ENCODE data around the gene PSME1. TPM values are rescaled to one million over a fixed set of nuclear protein-coding genes. Genes with fewer than 3 reads are reported as not detected.
A peak's percentile ranks its signal among the peaks of the same experiment; 100 is the strongest.

The PSME1 gene
- total and polyA plus RNA-seq, 4 donors, result 63.3 to 237 (median 101) TPM

DNA sequence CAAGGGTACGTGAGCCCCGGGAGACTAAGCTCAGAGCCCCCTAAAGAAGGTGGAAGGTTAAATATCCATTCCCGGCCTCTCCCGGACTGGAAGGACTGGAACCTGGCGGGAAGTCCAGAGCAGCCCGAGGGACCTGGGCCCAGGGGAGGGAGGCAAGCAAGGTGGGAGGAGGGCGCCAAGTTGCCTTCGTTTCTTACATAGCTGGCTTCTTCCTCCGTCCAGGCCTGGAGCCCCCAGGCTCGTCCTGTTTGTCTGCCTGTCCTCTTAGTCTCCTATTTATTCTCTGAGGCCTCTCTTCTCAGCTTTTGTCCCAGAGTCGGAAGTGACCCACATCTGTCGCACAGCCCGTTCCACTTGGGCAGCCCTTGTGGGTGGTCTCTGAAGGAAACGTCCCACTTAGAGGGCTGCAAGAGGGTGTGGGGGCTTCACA is 41.1 kb upstream of the PSME1 start:
- Histone ChIP-seq H3K9me3 (ENCODE audit: control insufficient read depth in 4 of 4, low read length in 3 of 4) (no peaks in the 10 kb centered on the region), H3K4me1 (ENCODE audit: control insufficient read depth in 4 of 4, insufficient read depth in 4 of 4, low read length in 3 of 4) (peaks cover 15 to 70% (median 55%) of the 10 kb centered on the region in 4 donors), H3K27ac (ENCODE audit: low read depth in 1 of 2, low read length in 2 of 2) (peak overlapping the region; percentile 93 to 96), H3K27me3 (ENCODE audit: control insufficient read depth in 4 of 4, insufficient read depth in 4 of 4, low read length in 3 of 4) (no peaks in the 10 kb centered on the region), H3K9ac (ENCODE audit: low read depth in 1 of 2, low read length in 2 of 2) (peak overlapping the region; percentile 93 to 98), H3K36me3 (ENCODE audit: control insufficient read depth in 4 of 4, insufficient read depth in 3 of 4, low read depth in 1 of 4, low read length in 3 of 4) (peaks cover 5 to 16% (median 10%) of the 10 kb centered on the region in 4 donors), H3K4me3 (ENCODE audit: low read depth in 1 of 3, low read length in 3 of 3) (peak overlapping the region; percentile 68 to 82 (median 71))
- peak; percentile 47 for DNase-seq (ENCODE audit: low spot score)
- no peak for TF ChIP-seq JUND (IDR thresholded peaks at IDR 0.05)
- TF ChIP-seq, protein P1, sequence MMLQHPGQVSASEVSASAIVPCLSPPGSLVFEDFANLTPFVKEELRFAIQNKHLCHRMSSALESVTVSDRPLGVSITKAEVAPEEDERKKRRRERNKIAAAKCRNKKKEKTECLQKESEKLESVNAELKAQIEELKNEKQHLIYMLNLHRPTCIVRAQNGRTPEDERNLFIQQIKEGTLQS (IDR thresholded peaks at IDR 0.05), result no peak
- TF ChIP-seq HNF4A (conservative IDR thresholded peaks at IDR 0.05), result no peak
- WGBS, result 2% methylated on average over 14 of the region's 14 CpGs

DNA sequence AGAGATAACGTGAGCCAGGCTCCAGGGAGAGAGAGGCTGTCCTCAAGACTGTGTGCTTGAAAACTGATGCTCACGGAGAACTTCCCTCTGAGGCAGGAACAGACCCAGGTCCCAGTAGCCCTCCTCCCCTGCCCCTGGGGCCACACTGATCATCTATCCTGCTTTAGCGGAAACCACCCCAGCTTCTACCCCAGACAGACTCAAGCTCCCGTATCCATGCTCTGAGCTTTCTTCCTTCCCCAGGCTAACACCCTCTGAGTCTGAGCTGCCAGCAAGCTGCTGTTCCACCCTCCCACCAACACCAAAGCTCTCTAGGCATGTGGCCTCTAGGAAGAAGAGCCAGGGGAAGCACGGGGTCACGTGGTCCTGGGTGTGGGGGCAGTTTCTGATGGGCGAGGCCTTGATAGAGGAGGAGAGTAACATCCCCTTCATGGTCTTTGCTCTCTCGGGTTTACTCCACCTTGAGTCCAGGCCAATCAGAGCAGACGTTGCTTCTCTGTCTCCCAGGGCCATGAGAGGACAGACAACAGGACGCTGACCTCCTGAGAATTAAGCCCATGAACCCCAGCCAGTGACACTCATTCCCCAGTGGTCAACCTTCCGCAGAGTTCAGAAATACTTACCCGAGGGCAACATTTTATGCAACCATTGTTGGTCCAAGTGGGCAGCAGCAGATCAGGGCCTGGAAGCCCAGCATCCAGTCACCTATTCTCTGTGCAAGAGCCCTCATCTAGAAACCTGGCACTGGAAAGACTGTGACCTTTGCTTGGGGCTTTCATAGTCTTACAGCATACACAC is 40.5 kb upstream of the PSME1 start:
- no peaks in the 10 kb centered on the region for H3K27me3 ChIP-seq (ENCODE audit: control insufficient read depth in 4 of 4, insufficient read depth in 4 of 4, low read length in 3 of 4)
- TF ChIP-seq NR2F2 (IDR thresholded peaks at IDR 0.05) (peak; percentile 83), FOXA1 (IDR thresholded peaks at IDR 0.05) (peak; percentile 65), RXRA (IDR thresholded peaks at IDR 0.05) (peak; percentile 100), GABPA (IDR thresholded peaks at IDR 0.05 in 1 of 2, conservative IDR thresholded peaks at IDR 0.05 in 1 of 2) (peak in 1 of 2 donors; percentile 68), REST (IDR thresholded peaks at IDR 0.05) (peak; percentile 84), FOXA2 (IDR thresholded peaks at IDR 0.05) (peak; percentile 54), SP1 (IDR thresholded peaks at IDR 0.05) (peak; percentile 99), HNF4A (conservative IDR thresholded peaks at IDR 0.05) (peak; percentile 97 to 98), JUND (IDR thresholded peaks at IDR 0.05) (peak; percentile 40 to 71), TAF1 (conservative IDR thresholded peaks at IDR 0.05) (peak; percentile 98), YY1 (IDR thresholded peaks at IDR 0.05) (peak; percentile 92), RAD21 (IDR thresholded peaks at IDR 0.05) (peak; percentile 48 to 63), MAX (IDR thresholded peaks at IDR 0.05) (peak; percentile 98), EGR1 (IDR thresholded peaks at IDR 0.05; ENCODE audit: low read depth in 2 of 2) (peak; percentile 55 to 65), HNF4G (IDR thresholded peaks at IDR 0.05) (peak; percentile 89)
- TF ChIP-seq, protein P2, sequence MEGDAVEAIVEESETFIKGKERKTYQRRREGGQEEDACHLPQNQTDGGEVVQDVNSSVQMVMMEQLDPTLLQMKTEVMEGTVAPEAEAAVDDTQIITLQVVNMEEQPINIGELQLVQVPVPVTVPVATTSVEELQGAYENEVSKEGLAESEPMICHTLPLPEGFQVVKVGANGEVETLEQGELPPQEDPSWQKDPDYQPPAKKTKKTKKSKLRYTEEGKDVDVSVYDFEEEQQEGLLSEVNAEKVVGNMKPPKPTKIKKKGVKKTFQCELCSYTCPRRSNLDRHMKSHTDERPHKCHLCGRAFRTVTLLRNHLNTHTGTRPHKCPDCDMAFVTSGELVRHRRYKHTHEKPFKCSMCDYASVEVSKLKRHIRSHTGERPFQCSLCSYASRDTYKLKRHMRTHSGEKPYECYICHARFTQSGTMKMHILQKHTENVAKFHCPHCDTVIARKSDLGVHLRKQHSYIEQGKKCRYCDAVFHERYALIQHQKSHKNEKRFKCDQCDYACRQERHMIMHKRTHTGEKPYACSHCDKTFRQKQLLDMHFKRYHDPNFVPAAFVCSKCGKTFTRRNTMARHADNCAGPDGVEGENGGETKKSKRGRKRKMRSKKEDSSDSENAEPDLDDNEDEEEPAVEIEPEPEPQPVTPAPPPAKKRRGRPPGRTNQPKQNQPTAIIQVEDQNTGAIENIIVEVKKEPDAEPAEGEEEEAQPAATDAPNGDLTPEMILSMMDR (IDR thresholded peaks at IDR 0.05; ENCODE audit: low read depth, low read length, missing input control), result no peak
- TF ChIP-seq, protein P3, sequence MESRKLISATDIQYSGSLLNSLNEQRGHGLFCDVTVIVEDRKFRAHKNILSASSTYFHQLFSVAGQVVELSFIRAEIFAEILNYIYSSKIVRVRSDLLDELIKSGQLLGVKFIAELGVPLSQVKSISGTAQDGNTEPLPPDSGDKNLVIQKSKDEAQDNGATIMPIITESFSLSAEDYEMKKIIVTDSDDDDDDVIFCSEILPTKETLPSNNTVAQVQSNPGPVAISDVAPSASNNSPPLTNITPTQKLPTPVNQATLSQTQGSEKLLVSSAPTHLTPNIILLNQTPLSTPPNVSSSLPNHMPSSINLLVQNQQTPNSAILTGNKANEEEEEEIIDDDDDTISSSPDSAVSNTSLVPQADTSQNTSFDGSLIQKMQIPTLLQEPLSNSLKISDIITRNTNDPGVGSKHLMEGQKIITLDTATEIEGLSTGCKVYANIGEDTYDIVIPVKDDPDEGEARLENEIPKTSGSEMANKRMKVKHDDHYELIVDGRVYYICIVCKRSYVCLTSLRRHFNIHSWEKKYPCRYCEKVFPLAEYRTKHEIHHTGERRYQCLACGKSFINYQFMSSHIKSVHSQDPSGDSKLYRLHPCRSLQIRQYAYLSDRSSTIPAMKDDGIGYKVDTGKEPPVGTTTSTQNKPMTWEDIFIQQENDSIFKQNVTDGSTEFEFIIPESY (IDR thresholded peaks at IDR 0.05), result peak; percentile 94
- TF ChIP-seq, protein P1 (IDR thresholded peaks at IDR 0.05), result peak; percentile 76
- H3K4me3 ChIP-seq (ENCODE audit: low read depth in 1 of 3, low read length in 3 of 3), result peak overlapping the region; percentile 68 to 82 (median 71)
- H3K27ac ChIP-seq (ENCODE audit: low read depth in 1 of 2, low read length in 2 of 2), result peak overlapping the region; percentile 93 to 96
- DNase-seq (ENCODE audit: low spot score), result peak; percentile 86
- H3K36me3 ChIP-seq (ENCODE audit: control insufficient read depth in 4 of 4, insufficient read depth in 3 of 4, low read depth in 1 of 4, low read length in 3 of 4), result peaks cover 10 to 20% (median 14%) of the 10 kb centered on the region in 4 donors
- peaks cover 15 to 73% (median 57%) of the 10 kb centered on the region in 4 donors for H3K4me1 ChIP-seq (ENCODE audit: control insufficient read depth in 4 of 4, insufficient read depth in 4 of 4, low read length in 3 of 4)
- H3K9me3 ChIP-seq (ENCODE audit: control insufficient read depth in 4 of 4, low read length in 3 of 4), result no peaks in the 10 kb centered on the region
- WGBS, result 11% methylated on average over 12 of the region's 12 CpGs
- H3K9ac ChIP-seq (ENCODE audit: low read depth in 1 of 2, low read length in 2 of 2), result peak overlapping the region; percentile 93 to 98
